ENCODE data around the gene SFXN3. TPM values are rescaled to one million over a fixed set of nuclear protein-coding genes. Genes with fewer than 3 reads are reported as not detected.
A peak's percentile ranks its signal among the peaks of the same experiment; 100 is the strongest.

Gene SFXN3
- total and polyA plus RNA-seq, 2 of the 13 experiments (the other 11 are each of a cell fraction or from before 2014, with no cell fraction given) = 16.8 to 71.5 TPM

GRCh38 chr10:101060951-101061623, 30.1 kb downstream of the SFXN3 start (continued):
- TF ChIP-seq ATF2 (CRISPR knock-in tag; IDR thresholded peaks at IDR 0.05) = peak; percentile 57
- peak; percentile 45; the same call in 1 of the 2 replicates for TF ChIP-seq ARID5B (CRISPR knock-in tag; IDR thresholded peaks at IDR 0.05)
- 0 out of 2 replicates have a peak, but pooled peaks have one; percentile 25 for TF ChIP-seq PAWR (CRISPR knock-in tag; IDR thresholded peaks at IDR 0.05; ENCODE audit: borderline replicate concordance)
- no peak for TF ChIP-seq ZNF143 (CRISPR knock-in tag; IDR thresholded peaks at IDR 0.05)
- TF ChIP-seq ZBTB8A (CRISPR knock-in tag; IDR thresholded peaks at IDR 0.05; ENCODE audit: borderline replicate concordance, low read depth) = no peak
- peak; percentile 66; the same call in 1 of the 2 replicates for TF ChIP-seq THAP11 (CRISPR knock-in tag; IDR thresholded peaks at IDR 0.05)
- TF ChIP-seq ZNF639 (CRISPR knock-in tag; conservative IDR thresholded peaks at IDR 0.05) = 0 out of 2 replicates have a peak, but pooled peaks have one; percentile 26
- TF ChIP-seq ZNF569 (CRISPR knock-in tag; IDR thresholded peaks at IDR 0.05; ENCODE audit: borderline replicate concordance) = no peak
- TF ChIP-seq ZNF20 (CRISPR knock-in tag; IDR thresholded peaks at IDR 0.05) = no peak
- TF ChIP-seq THAP9 (CRISPR knock-in tag; IDR thresholded peaks at IDR 0.05; ENCODE audit: borderline replicate concordance) = peak; percentile 98
- peak; percentile 56; the same call in 1 of the 2 replicates for TF ChIP-seq ZNF138 (CRISPR knock-in tag; IDR thresholded peaks at IDR 0.05; ENCODE audit: low read depth)
- TF ChIP-seq NKX3-1 (CRISPR knock-in tag; IDR thresholded peaks at IDR 0.05) = peak; percentile 51; the same call in 1 of the 2 replicates
- TF ChIP-seq MED13 (CRISPR knock-in tag; IDR thresholded peaks at IDR 0.05) = peak; percentile 76
- no peak for TF ChIP-seq ATRX (CRISPR knock-in tag; IDR thresholded peaks at IDR 0.05; ENCODE audit: borderline replicate concordance)
- TF ChIP-seq MBNL3 (CRISPR knock-in tag; conservative IDR thresholded peaks at IDR 0.05) = no peak
- peak; percentile 82 for TF ChIP-seq ZNF776 (CRISPR knock-in tag; IDR thresholded peaks at IDR 0.05)
- no peak for TF ChIP-seq KDM1A (CRISPR knock-in tag; IDR thresholded peaks at IDR 0.05)
- no peak for TF ChIP-seq TCF7L2 (IDR thresholded peaks at IDR 0.05; ENCODE audit: low read depth, low read length)
